ENCODE data around the gene ANKH.

GRCh38 chr5:14739538-14739937 lies 132.0 kb downstream of the ANKH start:
- TF ChIP-seq USF2 (CRISPR knock-in tag; IDR thresholded peaks at IDR 0.05) (no peak), ZNF512 (CRISPR knock-in tag; IDR thresholded peaks at IDR 0.05; ENCODE audit: borderline replicate concordance) (no peak), CTCF (IDR thresholded peaks at IDR 0.05) (no peak), IRF2 (CRISPR knock-in tag; IDR thresholded peaks at IDR 0.05; ENCODE audit: borderline replicate concordance, low read depth) (no peak), PRDM15 (CRISPR knock-in tag; IDR thresholded peaks at IDR 0.05) (no peak), ELF4 (CRISPR knock-in tag; IDR thresholded peaks at IDR 0.05; ENCODE audit: low read depth) (no peak), FOXP1 (CRISPR knock-in tag; IDR thresholded peaks at IDR 0.05; ENCODE audit: borderline replicate concordance) (no peak)
